HepG2 (cell line): ENCODE results near the gene VCAN.

ENCODE experiments used
- BHLHE40 ChIP-seq: IDR thresholded peaks from 2 replicates; pipeline ENCODE4 v1.6.1; 2011; ENCODE audit warnings: low read length, improper control_type of control experiment
- ELK4 ChIP-seq: sonication (generic); formaldehyde crosslinking; IDR thresholded peaks from 2 replicates; pipeline ENCODE4 v1.9.0; 2021; ENCODE audit warnings: missing genetic modification reagents, borderline replicate concordance
- EZH2 ChIP-seq: conservative IDR thresholded peaks from 2 replicates; pipeline ENCODE4 v1.6.1; 2012; ENCODE audit warnings: mild to moderate bottlenecking, low read depth, low read length, moderate library complexity
- GABPB1 ChIP-seq: IDR thresholded peaks from 2 replicates; pipeline ENCODE4 v1.6.1; 2016; ENCODE audit warnings: mild to moderate bottlenecking, missing genetic modification reagents, moderate library complexity, missing compliant biosample characterization
- HDAC6 ChIP-seq: fragments of 200-600 bp; sonication (generic); IDR thresholded peaks from 2 replicates; pipeline ENCODE4 v1.7.0; 2017; ENCODE audit warnings: mild to moderate bottlenecking, antibody characterized with exemption, low read length, low read depth
- IKZF1 ChIP-seq: fragments of 450-650 bp; IDR thresholded peaks from 2 replicates; pipeline ENCODE4 v1.7.1; 2016
- MAZ ChIP-seq, 2 experiments: sonication (generic) in 1 of 2; formaldehyde crosslinking in 1 of 2; IDR thresholded peaks; 2 replicates each; pipeline versions ENCODE4 v1.5.0 to v1.6.1; 2012 to 2020; ENCODE audit warnings: low read depth in 2 of 2, mild to moderate bottlenecking in 2 of 2, borderline replicate concordance in 1 of 2, improper control_type of control experiment in 1 of 2, low read length in 1 of 2, missing genetic modification reagents in 1 of 2, moderate library complexity in 1 of 2
- MED1 ChIP-seq: sonication (generic); formaldehyde crosslinking; IDR thresholded peaks from 2 replicates; pipeline ENCODE4 v1.4.0; 2020; ENCODE audit warnings: missing genetic modification reagents
- REPIN1 ChIP-seq: sonication (generic); formaldehyde crosslinking; IDR thresholded peaks from 2 replicates; pipeline ENCODE4 v1.8.0; 2022; ENCODE audit warnings: missing genetic modification reagents, low read depth, mild to moderate bottlenecking, borderline replicate concordance
- TCF7L2 ChIP-seq: IDR thresholded peaks from 2 replicates; pipeline ENCODE4 v1.6.1; 2011; ENCODE audit warnings: mild to moderate bottlenecking, low read depth, low read length, moderate library complexity
- ZHX2 ChIP-seq, 2 experiments: sonication (generic) in 1 of 2; formaldehyde crosslinking in 1 of 2; IDR thresholded peaks; 2 replicates each; pipeline versions ENCODE4 v1.6.1 to v1.9.0; 2014 to 2022; ENCODE audit warnings: antibody characterized with exemption in 1 of 2, borderline replicate concordance in 1 of 2, inconsistent platforms in 1 of 2, low read depth in 1 of 2, missing genetic modification reagents in 1 of 2
- ZNF354B ChIP-seq: sonication (generic); formaldehyde crosslinking; IDR thresholded peaks from 2 replicates; pipeline ENCODE4 v1.8.0; 2022; ENCODE audit warnings: mild to moderate bottlenecking, missing genetic modification reagents
- TF ChIP-seq, protein P1 (sequence below): sonication (generic); formaldehyde crosslinking; IDR thresholded peaks from 2 replicates; pipeline ENCODE4 v1.5.0; 2020; ENCODE audit warnings: mild to moderate bottlenecking, missing genetic modification reagents, moderate library complexity
- TF ChIP-seq, protein P2 (sequence below): sonication (generic); formaldehyde crosslinking; IDR thresholded peaks from 2 replicates; pipeline ENCODE4 v1.9.0; 2021; ENCODE audit warnings: missing genetic modification reagents, mild to moderate bottlenecking, borderline replicate concordance

GRCh38 chr5:83507431-83507830, 35.9 kb downstream of the VCAN start:
- TF ChIP-seq REPIN1 (CRISPR knock-in tag) (no peak), GABPB1 (no peak), BHLHE40 (no peak), MAZ (IDR thresholded peaks at IDR 0.05; ENCODE audit: borderline replicate concordance, low read depth, low read length) (no peak), MAZ (CRISPR knock-in tag; IDR thresholded peaks at IDR 0.05; ENCODE audit: low read depth) (no peak), TCF7L2 (no peak), ZNF354B (CRISPR knock-in tag) (no peak), IKZF1 (no peak), ZHX2 (IDR thresholded peaks at IDR 0.05; ENCODE audit: low read depth) (no peak), ZHX2 (CRISPR knock-in tag; IDR thresholded peaks at IDR 0.05; ENCODE audit: borderline replicate concordance) (no peak), MED1 (CRISPR knock-in tag) (no peak), HDAC6 (no peak), ELK4 (no peak), EZH2 (no peak)
- TF ChIP-seq, protein P1, sequence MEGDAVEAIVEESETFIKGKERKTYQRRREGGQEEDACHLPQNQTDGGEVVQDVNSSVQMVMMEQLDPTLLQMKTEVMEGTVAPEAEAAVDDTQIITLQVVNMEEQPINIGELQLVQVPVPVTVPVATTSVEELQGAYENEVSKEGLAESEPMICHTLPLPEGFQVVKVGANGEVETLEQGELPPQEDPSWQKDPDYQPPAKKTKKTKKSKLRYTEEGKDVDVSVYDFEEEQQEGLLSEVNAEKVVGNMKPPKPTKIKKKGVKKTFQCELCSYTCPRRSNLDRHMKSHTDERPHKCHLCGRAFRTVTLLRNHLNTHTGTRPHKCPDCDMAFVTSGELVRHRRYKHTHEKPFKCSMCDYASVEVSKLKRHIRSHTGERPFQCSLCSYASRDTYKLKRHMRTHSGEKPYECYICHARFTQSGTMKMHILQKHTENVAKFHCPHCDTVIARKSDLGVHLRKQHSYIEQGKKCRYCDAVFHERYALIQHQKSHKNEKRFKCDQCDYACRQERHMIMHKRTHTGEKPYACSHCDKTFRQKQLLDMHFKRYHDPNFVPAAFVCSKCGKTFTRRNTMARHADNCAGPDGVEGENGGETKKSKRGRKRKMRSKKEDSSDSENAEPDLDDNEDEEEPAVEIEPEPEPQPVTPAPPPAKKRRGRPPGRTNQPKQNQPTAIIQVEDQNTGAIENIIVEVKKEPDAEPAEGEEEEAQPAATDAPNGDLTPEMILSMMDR: no peak
- TF ChIP-seq, protein P2, sequence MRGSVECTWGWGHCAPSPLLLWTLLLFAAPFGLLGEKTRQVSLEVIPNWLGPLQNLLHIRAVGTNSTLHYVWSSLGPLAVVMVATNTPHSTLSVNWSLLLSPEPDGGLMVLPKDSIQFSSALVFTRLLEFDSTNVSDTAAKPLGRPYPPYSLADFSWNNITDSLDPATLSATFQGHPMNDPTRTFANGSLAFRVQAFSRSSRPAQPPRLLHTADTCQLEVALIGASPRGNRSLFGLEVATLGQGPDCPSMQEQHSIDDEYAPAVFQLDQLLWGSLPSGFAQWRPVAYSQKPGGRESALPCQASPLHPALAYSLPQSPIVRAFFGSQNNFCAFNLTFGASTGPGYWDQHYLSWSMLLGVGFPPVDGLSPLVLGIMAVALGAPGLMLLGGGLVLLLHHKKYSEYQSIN (CRISPR knock-in tag): no peak
